HFFc6 (cell line): ENCODE measurements around the gene SPEF2. TPM values are rescaled to one million over a fixed set of nuclear protein-coding genes. Genes with fewer than 3 reads are reported as not detected.

ENCODE experiments used
- DNase-seq: peaks from one replicate; pipeline ENCODE4 v3.0.0-alpha.2; 2018
- H3K27ac Mint-ChIP-seq: 2 replicates; pipeline ENCODE4 v1.8.0; 2020; ENCODE audit warnings: mild to moderate bottlenecking, mixed read lengths
- H3K27me3 Mint-ChIP-seq: 2 replicates; pipeline ENCODE4 v1.8.0; 2021; ENCODE audit warnings: mild to moderate bottlenecking, moderate library complexity, mixed read lengths; ENCODE audit not compliant: insufficient read depth
- H3K36me3 Mint-ChIP-seq: 2 replicates; pipeline ENCODE4 v1.8.0; 2021; ENCODE audit warnings: low read depth, mixed read lengths
- H3K4me1 Mint-ChIP-seq: 2 replicates; pipeline ENCODE4 v1.8.0; 2020; ENCODE audit warnings: low read depth, mixed read lengths
- H3K4me3 Mint-ChIP-seq: 2 replicates; pipeline ENCODE4 v1.8.0; 2020; ENCODE audit warnings: mild to moderate bottlenecking, moderate library complexity, mixed read lengths
- H3K9me3 Mint-ChIP-seq: 2 replicates; pipeline ENCODE4 v1.8.0; 2020; ENCODE audit warnings: mild to moderate bottlenecking, mixed read lengths
- CTCF ChIP-seq: fragments of 200-600 bp; sonication (generic); IDR thresholded peaks from 2 replicates; pipeline ENCODE4 v1.5.0; 2021; ENCODE audit warnings: antibody characterized with exemption, mild to moderate bottlenecking
- total RNA-seq, 6 experiments: library from RNA; stranded (reverse); fragmentation: NEBNext Ultra II Directional; extraction: Animal tissue kit (Norgen Biotek cat#: 25700); gene quantifications; 2 replicates in 1 of 6; 3 replicates in 5 of 6; pipeline ENCODE4 v1.2.3, GENCODE V29; 2021

The SPEF2 gene
- total RNA-seq, 6 experiments from 2014 or later, result 1.5 to 4.0 (median 2.3) TPM

GRCh38 chr5:35598707-35599370 lies 18.8 kb upstream of the SPEF2 start:
- no peak for TF ChIP-seq CTCF
- Mint-ChIP-seq H3K4me1 (no peaks in the 10 kb centered on the region), H3K27me3 (peaks cover 3% of the 10 kb centered on the region; the same call in 1 of the 2 replicates), H3K9me3 (no peaks in the 10 kb centered on the region), H3K27ac (no peak overlapping the region), H3K4me3 (no peak overlapping the region), H3K36me3 (no peaks in the 10 kb centered on the region)
- no peak for DNase-seq

- no peaks in the 10 kb centered on the region for H3K9me3 Mint-ChIP-seq
- H3K4me3 Mint-ChIP-seq, result no peak overlapping the region
- TF ChIP-seq CTCF, result no peak
- H3K27ac Mint-ChIP-seq, result no peak overlapping the region
- H3K4me1 Mint-ChIP-seq, result no peaks in the 10 kb centered on the region
- no peak for DNase-seq
- no peaks in the 10 kb centered on the region for H3K36me3 Mint-ChIP-seq
- peaks cover 3% of the 10 kb centered on the region; the same call in 1 of the 2 replicates for H3K27me3 Mint-ChIP-seq
These were observed 17.1 kb upstream of the SPEF2 start for GRCh38 chr5:35600591-35600990.

- Mint-ChIP-seq H3K36me3 (no peaks in the 10 kb centered on the region), H3K4me3 (no peak overlapping the region), H3K4me1 (peaks cover 6% of the 10 kb centered on the region; the same call in 1 of the 2 replicates), H3K27me3 (no peaks in the 10 kb centered on the region; the same call in 1 of the 2 replicates), H3K9me3 (no peaks in the 10 kb centered on the region), H3K27ac (no peak overlapping the region)
- no peak for TF ChIP-seq CTCF
- DNase-seq, result no peak
These were observed 8.5 kb upstream of the SPEF2 start for GRCh38 chr5:35608881-35609779.

DNA sequence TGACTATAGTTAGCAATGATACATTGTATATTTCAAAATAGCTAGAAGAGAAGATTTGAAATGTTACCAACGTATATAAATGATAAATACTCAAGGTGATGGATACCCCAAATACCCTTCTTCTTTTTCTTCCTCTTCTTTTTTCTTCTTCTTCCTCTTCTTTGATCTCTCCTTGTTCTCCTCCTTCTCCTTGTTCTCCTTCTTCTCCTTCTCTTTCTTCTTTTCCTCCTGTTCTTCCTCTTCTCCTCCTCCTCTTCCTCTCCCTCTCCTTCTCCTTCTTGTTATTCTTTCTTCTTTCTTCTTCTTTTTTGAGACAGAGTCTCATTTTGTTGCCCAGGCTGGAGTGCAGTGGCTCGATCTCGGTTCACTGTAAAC lies 616 bp upstream of the SPEF2 start:
- peaks cover 7% of the 10 kb centered on the region for H3K9me3 Mint-ChIP-seq
- H3K4me1 Mint-ChIP-seq, result peaks cover 20% of the 10 kb centered on the region
- no peak for TF ChIP-seq CTCF
- H3K36me3 Mint-ChIP-seq, result no peaks in the 10 kb centered on the region
- H3K27me3 Mint-ChIP-seq, result no peaks in the 10 kb centered on the region; the same call in 1 of the 2 replicates
- H3K4me3 Mint-ChIP-seq, result peak overlapping the region; percentile 97
- peak overlapping the region; percentile 90 for H3K27ac Mint-ChIP-seq
- no peak for DNase-seq

GRCh38 chr5:35618304-35618636 lies 607 bp downstream of the SPEF2 start:
- no peak for DNase-seq
- H3K27ac Mint-ChIP-seq, result peak overlapping the region; percentile 90
- no peaks in the 10 kb centered on the region; the same call in 1 of the 2 replicates for H3K27me3 Mint-ChIP-seq
- no peak for TF ChIP-seq CTCF
- peaks cover 7% of the 10 kb centered on the region for H3K9me3 Mint-ChIP-seq
- no peaks in the 10 kb centered on the region for H3K36me3 Mint-ChIP-seq
- peaks cover 20% of the 10 kb centered on the region for H3K4me1 Mint-ChIP-seq
- peak overlapping the region; percentile 97 for H3K4me3 Mint-ChIP-seq
